Activated CD4-positive, alpha-beta T cell treated with anti-CD3 and anti-CD28 coated beads, Interleukin-2, Interleukin-6, amounts not matched to agents 100 ng/mL and 50 ng/mL, durations not matched to agents 16 hours and 8 hours (primary cell): ENCODE data around the gene TACR1.
"Not testable (repeated sequence)": the region's sequence is repeated elsewhere in the genome, so short reads cannot be mapped to it uniquely, and the experiment has no call there.

Source experiments
- DNase-seq: peaks from one replicate; pipeline ENCODE4 v3.0.0-alpha.2; 2020

TACR1 gene

GRCh38 chr2:75194184-75194868, 5.0 kb downstream of the TACR1 start:
- DNase-seq, result no peak

GRCh38 chr2:75192496-75192895, 6.8 kb downstream of the TACR1 start:
- no peak for DNase-seq

GRCh38 chr2:75190271-75190990, 8.9 kb downstream of the TACR1 start:
- no peak for DNase-seq

- no peak for DNase-seq
Measured at GRCh38 chr2:75186821-75187220, 12.5 kb downstream of the TACR1 start.

GRCh38 chr2:75182606-75183005, 16.7 kb downstream of the TACR1 start:
- no peak for DNase-seq

GRCh38 chr2:75180476-75180875, 18.8 kb downstream of the TACR1 start:
- DNase-seq, result no peak

- DNase-seq, result no peak
Measured at GRCh38 chr2:75177427-75177826, 21.9 kb downstream of the TACR1 start.

GRCh38 chr2:75175456-75175855, 23.9 kb downstream of the TACR1 start:
- DNase-seq, result no peak

- DNase-seq, result no peak
Measured at GRCh38 chr2:75174981-75175380, 24.3 kb downstream of the TACR1 start.

GRCh38 chr2:75174519-75174918, 24.8 kb downstream of the TACR1 start:
- no peak for DNase-seq

- no peak for DNase-seq
Measured at GRCh38 chr2:75173740-75174139, 25.6 kb downstream of the TACR1 start.

- DNase-seq, result not testable (repeated sequence)
Measured at GRCh38 chr2:75171423-75171822, 27.9 kb downstream of the TACR1 start.

GRCh38 chr2:75170889-75171288, 28.4 kb downstream of the TACR1 start:
- DNase-seq, result no peak

GRCh38 chr2:75168186-75168585, 31.1 kb downstream of the TACR1 start:
- DNase-seq, result no peak

GRCh38 chr2:75166491-75166890, 32.8 kb downstream of the TACR1 start:
- DNase-seq, result no peak

- peak; percentile 3 for DNase-seq
Measured at GRCh38 chr2:75162897-75163296, 36.4 kb downstream of the TACR1 start.

- DNase-seq, result no peak
Measured at GRCh38 chr2:75162259-75162658, 37.1 kb downstream of the TACR1 start.

GRCh38 chr2:75157435-75157834, 41.9 kb downstream of the TACR1 start:
- no peak for DNase-seq

- DNase-seq, result no peak
Measured at GRCh38 chr2:75155115-75155514, 44.2 kb downstream of the TACR1 start.

GRCh38 chr2:75153221-75153620, 46.1 kb downstream of the TACR1 start:
- no peak for DNase-seq

- not testable (repeated sequence) for DNase-seq
Measured at GRCh38 chr2:75152243-75152642, 47.1 kb downstream of the TACR1 start.

- DNase-seq, result not testable (repeated sequence)
Measured at GRCh38 chr2:75147884-75148283, 51.4 kb downstream of the TACR1 start.

- no peak for DNase-seq
Measured at GRCh38 chr2:75146606-75147332, 52.6 kb downstream of the TACR1 start.

GRCh38 chr2:75146221-75146605, 53.1 kb downstream of the TACR1 start:
- not testable (repeated sequence) for DNase-seq
